Esophagus squamous epithelium (tissue), 4 donors: Measurements from ENCODE around the gene BRAF.

Experiments
- CTCF ChIP-seq, 6 experiments: fragments of 450-650 bp in 4 of 6; fragments of 200-600 bp in 2 of 6; sonication (generic) in 2 of 6; IDR thresholded peaks; one replicate each; pipeline ENCODE4 v1.5.1; 2016 to 2019; ENCODE audit warnings: antibody characterized with exemption in 6 of 6, mild to moderate bottlenecking in 4 of 6, moderate library complexity in 4 of 6
- POLR2A ChIP-seq, 4 donors: fragments of 450-650 bp; IDR thresholded peaks; one replicate each; pipeline ENCODE4 v1.6.1; 2017; ENCODE audit warnings: antibody characterized with exemption in 4 of 4, mild to moderate bottlenecking in 4 of 4, moderate library complexity in 3 of 4

DNA sequence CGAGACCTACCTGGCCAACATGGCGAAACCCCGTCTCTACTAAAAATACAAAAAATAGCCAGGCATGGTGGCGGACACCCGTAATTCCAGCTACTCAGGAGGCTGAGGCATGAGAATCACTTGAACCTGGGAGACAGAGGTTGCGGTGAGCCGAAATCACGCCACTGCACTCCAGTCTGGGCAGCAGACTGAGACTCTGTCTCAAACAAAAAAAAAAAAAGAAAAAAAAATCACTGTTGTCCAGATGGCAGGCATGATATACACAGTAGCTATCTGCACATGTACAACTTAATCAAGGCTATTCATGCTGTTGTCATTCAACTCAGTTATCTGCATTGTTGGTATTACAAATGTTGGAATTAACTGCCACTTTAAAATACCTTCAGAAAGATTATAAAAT is 55.3 kb downstream of the BRAF start:
- TF ChIP-seq CTCF (IDR thresholded peaks at IDR 0.05): no peak
- TF ChIP-seq POLR2A (IDR thresholded peaks at IDR 0.05): no peak
